Fibroblast of peridontal ligament (primary cell): ENCODE data around the gene ADGRA1.
"Not testable (repeated sequence)": the region's sequence is repeated elsewhere in the genome, so short reads cannot be mapped to it uniquely, and the experiment has no call there.

ENCODE experiments used
- DNase-seq: peaks from one replicate; pipeline ENCODE4 v3.0.0-alpha.2; 2010; ENCODE audit errors: extremely low read depth

The ADGRA1 gene, protein sequence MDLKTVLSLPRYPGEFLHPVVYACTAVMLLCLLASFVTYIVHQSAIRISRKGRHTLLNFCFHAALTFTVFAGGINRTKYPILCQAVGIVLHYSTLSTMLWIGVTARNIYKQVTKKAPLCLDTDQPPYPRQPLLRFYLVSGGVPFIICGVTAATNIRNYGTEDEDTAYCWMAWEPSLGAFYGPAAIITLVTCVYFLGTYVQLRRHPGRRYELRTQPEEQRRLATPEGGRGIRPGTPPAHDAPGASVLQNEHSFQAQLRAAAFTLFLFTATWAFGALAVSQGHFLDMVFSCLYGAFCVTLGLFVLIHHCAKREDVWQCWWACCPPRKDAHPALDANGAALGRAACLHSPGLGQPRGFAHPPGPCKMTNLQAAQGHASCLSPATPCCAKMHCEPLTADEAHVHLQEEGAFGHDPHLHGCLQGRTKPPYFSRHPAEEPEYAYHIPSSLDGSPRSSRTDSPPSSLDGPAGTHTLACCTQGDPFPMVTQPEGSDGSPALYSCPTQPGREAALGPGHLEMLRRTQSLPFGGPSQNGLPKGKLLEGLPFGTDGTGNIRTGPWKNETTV

DNA sequence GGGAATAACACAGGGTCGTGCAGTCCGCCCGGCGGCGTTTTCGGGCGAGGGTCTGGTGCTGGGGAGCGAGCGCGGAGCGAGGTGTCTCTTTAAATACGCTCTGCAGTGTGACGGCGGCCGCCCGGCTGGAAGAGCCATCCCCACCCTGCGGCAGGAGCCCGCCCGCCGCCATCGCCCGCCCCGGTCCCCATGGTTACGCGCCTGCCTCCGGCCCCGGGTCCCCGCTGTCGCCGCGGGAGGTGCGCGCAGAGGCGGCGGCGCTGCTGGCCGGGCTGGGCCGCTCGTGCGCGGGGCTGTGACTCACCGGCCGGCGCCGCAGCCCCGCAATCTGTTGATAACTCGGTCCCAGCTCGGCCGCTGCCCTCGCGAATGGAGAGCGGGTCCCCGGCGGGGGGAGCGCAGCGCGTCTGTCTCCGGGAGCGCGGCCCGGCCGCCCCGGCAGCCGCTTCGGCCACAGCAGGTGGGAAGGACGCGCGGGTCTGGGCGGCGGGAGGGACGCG is at the start of gene ADGRA1:
Gene ADGRA1, plus strand, starts transcription at position 246 of the 500 bp plus-strand sequence. CDS start 986 bp downstream, outside the sequence.
- no peak for DNase-seq

DNA sequence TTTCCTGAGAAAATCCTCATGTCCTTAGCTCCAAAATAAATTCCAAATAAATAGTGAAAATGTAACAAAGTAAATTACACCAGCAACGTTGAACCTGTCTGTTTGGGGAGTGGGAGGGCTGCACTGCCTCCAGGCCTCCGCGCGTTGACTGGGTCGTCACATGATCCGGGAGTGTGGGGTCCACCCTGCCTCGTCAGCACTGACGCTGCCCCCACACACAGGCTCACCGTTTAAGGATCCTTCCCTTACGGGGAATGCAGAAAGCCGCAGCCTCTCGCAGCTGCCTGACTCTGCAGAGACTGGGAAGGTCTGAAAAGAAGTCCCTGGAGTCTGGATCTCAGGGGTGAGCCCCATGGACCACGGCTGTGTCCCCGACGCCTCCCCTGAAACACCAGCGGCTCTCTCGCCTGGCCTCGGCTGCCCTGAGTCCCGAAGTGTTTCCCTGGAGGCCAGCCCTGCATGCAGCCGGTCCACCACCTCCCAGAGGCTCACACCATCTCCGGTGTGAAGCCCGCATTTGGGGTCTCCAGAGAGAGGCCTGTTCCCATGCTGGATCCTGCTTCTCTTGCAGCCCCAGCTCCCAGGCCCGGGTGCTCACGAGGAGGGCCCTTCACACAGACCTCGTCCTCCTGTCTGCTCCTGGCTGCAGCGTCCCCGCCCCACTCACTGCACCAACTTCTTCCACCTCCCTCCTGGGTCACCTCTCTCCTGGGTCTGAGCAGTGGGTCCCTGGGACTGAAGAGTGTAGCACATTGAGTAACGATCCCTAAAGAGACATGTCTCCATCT is 49.5 kb upstream of the ADGRA1 start:
- DNase-seq = no peak

DNA sequence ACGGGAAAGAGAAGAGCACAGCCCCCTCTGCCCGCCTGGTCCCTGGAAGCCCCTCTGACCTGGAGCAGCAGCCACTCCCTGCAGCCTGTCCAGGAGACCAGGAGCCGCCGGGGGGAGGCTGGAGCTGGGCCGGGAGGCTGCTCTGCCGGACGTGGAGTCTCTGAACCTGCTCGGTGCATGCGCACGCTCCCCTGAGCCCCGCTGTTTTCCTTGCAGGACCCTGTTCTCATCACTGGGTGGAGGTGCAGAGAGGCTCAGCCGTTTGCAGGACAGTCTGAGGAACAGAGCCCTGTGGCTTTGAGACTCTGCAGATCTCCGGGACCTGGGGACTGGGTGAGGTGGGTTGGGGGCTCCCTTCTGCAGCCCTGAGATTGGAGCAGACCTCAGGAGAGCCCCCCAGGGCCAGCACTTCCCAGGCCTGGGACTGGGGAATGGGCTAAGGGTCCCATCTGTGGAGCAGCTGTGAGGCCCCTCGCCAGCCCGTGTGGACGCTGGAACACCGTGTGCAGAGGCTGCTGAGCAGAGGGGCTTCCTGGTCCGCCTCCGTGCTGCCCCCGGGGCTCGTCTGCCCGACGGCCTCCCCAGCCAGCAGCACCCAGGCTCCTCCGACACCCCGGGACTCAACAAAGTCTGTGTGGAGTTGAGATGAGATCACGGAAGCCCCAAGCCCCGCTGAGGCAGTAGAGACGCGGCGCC is 48.5 kb upstream of the ADGRA1 start:
- no peak for DNase-seq

DNA sequence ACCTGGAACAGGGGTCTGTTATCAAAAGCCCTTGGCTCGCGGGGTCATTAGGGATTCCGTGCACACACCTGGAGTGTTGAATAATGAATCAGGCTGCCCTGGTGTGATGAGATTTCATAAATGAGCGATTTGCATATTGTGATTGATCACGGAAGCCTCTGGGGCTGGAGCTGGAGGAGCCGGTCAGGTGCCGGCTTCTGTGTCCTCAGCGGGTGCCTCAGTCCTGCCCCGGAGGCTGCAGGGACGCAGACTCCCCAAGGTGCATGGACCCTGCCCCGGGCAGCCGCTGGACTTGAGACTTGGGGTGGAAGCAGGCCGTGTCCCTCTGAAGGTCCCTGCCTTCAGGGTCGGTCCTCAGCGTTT is 47.9 kb upstream of the ADGRA1 start:
- no peak for DNase-seq

DNA sequence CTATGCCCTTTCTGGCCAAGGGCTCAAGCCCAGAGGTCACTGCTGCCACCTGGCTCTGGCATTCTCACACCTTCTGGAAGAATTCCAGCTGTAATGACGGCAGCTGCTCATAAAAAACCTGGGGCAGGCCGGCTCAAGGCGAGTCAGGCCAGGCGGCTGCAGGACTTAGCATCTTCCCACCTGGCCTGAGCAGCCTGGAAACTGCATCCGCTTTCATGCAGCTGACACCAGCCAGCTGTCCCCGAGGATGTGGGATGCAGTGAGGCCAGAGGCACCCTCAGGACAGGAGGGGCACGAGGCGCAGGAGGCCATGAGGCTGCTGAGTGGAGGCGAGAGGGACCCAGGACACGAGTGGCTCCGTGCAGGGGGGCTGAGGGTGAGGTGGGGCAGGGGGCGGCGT is 47.5 kb upstream of the ADGRA1 start:
- DNase-seq = no peak

DNA sequence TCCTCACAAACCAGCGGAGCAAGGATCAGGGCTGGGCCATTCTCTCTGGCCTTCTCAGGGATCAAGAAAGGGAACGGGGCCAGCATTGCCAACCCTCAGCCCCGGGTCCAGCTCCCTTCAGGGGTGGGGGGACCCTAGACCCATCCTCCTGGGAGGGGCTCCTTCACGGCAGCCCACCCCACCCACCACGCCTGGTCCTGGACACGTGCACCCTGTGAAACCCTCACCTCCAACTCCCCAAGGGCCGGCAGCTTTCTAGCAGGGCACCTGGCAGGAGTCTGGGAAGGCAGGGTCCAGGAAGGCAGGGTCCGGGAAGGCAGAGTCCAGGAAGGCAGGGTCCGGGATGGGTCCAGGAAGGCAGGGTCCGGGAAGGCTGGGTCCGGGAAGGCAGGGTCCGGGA is 46.6 kb upstream of the ADGRA1 start:
- no peak for DNase-seq

DNA sequence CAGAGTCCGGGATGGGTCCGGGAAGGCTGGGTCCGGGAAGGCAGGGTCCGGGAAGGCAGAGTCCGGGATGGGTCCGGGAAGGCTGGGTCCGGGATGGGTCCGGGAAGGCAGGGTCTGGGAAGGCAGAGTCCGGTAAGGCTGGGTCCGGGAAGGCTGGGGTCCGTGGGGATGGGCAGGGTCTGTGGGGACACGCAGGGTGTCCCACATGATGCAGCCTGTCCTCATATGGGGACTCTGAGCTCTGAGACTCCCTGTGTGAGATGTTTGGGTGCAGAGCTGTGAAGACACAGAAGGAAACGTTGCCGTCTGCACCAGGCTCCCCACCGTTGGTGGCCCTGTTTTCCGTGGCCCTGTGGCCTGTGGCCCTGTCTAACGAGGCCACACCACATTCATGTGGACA is 45.7 kb upstream of the ADGRA1 start:
- DNase-seq = no peak

DNA sequence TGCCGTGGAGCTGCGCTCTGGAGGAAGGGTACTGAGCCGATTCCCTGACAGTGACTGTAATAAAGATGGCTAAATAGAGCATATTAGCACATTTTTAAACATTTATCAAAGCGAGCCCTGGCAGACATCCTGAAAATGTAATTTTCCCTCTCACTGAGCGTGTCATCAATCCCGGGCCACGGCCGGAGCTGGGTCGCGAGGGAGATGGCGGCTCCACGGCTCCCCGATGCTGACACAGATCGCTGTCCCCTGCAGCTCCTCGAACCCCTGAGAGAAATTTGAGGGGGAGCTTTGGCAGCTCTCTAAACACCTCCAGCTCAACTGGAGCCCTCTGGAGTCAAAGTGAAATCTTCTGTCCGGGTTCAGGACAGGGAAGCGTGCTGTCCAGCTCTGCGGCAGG is 44.9 kb upstream of the ADGRA1 start:
- DNase-seq = no peak

DNA sequence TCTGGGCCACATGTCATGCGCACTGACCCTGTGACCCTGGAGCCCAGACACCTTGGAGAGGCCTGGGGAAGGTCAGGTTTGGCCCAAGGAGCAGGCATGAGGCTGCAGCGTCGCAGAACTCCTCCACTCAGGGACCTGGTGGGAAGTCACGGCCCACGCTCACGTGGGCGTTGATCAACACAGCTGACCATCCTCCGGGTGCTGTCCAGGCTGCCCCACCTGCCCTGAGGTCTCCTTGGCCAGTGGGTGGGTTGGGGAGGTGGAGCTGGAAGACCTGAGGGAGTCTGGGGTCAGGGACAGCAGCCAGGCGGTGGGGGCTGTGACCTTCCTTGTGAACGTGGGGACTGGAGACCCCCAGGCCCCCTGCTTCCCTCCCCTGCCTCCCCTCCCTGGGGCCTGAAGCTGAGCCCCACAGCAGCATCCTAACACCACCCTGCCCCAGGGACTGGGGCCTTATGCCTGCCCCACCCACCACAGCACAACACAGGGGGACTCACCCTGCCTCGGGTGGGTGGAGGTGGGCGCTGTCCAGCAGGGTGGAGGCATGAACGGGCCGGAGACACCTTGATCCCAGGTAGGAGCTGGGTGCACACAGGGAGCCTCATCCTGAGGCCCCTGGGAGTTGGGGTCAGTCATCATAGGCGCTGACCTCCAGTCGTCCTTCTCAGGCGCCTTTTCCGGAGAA is 44.0 kb upstream of the ADGRA1 start:
- DNase-seq = no peak

DNA sequence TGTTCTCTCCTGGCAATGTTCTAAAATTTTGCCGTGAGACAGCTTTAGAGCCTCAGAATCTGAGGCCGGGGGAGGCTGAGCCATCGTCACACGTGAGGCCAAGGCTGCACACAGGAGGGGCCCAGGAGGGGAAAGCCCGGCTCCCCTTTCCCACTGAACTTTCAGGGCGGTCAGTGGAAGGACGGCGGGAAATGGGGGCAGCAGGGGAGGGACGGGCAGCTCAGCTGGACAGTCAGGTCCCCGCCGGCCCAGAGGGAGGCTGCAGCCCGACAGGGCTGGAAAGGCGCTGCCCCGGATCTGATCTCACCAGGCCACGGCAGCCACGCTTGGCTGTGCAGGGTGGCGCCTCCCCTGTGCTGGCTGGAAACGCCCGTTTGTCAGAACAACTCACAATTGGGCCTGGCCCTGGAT is 43.3 kb upstream of the ADGRA1 start:
- no peak for DNase-seq

DNA sequence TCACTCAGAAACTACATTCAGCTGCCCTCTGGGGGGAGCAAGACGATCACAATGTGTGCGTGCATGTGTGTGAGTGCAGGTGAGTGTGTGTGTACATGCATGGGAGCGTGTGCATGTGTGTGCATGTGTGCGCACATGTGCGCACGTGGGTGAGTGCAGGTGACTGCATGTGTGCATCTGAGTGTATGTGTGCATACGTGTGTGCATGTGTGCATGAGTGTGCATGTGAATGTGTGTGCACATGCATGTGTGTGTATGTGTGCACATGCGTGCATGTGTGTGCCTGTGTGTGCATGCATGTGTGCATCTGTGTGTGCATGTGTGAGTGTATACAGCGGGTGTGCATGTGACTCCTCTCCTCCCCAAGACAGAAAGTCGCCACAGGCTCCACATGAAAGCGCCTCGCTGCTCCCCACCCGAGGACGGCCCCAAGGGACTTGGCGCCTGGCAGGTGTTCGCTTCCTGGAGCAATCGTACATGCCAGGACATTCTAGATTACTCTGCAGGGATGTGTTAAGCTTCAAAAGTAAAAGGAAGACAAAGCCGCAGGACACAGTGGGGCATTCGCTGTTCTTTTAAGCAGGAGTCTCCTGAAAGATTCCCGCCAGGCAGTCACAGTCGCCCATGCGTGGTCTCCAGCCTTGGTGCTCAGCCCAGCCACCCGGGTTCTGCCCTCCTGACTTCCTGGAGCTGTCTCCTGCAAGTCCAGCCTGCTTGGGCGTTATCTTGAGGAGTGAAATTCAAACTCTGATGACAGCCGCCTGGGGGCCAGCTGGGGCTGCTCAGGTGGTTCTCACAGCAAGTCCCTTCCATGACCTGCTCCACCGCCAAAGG is 42.0 kb upstream of the ADGRA1 start:
- no peak for DNase-seq

DNA sequence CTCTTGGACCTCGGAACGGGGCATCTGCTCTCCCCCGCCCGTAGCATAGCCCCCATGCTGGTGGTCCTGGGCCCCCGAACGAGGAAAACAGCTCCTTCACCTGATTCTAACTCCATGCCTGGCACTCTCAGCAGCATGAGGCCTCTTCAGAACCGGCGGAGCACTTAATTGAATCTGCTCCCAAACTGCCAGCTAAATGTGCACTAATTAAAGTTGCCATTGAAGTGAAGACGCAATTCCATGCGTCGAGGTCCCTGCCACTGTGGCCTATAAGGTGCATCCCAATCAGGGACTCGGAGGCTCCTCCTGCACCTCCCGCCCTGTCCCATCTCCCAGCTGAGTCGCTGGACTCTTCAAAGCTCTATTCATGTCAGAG is 41.3 kb upstream of the ADGRA1 start:
- DNase-seq = no peak

DNA sequence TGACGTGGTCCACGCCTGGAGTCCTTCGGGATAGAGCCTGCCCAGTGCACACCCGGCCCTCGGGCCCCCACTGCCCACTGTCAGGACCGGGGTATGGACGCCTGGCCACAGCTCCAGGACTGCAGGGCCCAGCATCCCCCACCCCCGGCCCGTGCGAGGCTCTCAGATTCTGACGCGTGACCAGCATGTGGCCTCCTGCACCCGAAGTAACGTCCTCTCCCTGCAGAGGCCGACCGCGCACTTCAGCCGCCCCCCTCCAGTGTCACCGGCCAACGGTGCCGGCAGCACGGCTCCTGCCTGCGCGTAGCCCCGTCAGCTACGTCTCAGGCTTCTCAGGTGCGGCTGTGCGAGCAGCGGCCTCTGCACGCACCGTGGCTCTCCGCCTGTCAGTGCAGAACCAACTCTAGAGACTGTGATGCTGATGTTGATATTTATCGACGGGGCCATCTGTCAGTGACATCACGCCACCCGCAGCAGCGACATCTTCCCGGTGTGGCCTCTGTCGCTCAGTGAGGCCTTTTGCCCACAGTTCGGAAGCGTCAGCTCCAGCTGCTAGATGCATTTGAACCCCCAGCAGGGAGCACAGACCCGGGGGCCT is 40.1 kb upstream of the ADGRA1 start:
- DNase-seq = no peak

DNA sequence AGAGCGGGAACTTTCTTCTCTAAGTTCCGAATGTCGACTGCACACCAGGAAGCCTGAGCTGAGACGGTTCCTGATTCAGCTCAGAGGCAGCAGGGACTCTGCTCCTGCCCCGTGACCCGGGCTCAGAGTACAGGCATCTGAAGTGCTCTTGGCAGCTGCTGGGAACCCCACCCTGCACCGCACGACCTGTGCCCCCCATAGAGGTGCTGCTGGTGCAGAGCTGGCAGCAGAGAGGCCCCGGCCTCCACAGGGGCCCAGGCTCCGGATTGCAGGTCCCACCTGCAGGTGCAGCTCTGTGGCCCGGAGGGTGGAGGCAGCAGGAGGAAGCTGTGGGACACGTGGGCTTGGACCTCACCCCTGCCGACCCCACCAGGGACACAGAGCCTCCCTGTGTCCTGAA is 39.5 kb upstream of the ADGRA1 start:
- DNase-seq = no peak

DNA sequence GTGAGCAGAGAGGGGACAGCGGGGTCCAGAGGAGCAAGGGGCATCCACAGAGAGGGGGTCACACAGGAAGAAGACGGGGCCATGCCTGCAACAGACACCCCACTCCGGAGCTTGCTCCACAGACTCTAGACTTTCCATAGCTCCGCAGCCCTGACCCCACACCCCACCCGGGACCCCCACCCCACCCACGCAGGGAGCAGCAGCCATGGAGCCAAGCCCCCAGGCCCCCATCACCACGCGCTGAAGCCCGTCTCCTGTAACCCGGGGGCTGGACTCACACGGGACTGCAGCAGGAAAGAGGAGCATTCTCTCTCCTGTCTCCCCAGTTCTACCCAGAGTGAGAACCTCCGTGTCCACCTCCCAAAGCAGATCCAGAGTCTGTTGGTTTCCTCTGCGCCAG is 38.8 kb upstream of the ADGRA1 start:
- no peak for DNase-seq

DNA sequence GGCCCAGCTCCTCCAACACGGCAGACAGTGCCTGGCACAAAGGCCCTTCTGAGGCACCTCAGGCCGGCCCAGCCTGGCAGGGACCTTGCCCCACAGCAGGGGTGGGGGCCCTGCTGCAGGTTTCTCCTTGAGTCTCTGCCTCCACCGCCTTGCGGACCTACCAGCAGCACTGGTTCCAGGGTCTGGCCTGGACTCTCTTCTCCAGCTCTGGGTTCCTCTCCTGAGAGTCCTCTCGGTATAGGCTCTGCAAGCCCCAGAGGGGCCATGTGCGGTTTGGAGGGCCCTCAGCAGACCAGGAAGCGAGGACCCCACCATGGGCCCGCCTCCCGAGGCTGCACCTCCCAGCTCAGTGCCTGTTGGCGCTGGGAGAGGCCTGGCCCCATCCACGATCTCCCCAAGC is 38.1 kb upstream of the ADGRA1 start:
- no peak for DNase-seq

DNA sequence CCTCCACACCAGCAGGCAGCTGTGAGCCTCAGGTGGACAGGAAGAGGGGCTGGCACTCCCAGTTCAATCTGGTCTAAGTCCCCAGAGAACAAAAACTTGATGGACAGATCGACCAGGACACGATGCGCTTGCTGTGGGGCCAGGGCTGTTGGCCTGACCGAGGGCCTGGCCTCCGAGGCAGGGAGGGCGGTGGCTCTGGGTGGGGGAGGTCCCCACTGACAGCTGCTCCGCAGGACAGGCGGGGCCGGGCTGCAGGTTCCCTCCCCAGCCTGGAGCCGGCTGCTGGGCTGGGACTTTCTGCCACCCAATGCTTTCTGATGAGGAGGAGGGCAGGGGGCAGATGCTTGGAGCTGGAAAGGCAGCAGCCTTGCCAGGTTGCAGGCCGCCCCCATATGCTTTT is 37.4 kb upstream of the ADGRA1 start:
- DNase-seq = no peak

DNA sequence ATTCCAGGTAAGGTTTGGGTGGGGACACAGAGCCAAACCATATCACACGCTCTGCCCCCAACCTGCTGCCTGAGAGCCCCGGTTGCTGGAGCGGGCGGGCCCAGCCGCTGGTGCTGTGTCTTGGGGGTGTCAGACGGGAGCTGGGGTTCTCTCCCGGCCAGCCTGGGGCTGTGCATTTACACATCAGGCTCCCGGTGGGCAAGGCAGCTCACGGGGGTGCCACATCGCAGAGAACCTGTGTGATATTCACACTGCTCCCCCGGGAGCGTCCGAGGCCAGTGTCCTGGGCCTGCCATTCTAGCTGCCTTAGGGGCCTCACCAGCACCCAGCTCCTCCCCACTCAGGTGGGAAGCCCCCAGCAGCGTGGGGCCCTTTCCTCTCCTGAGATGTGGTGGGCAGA is 35.6 kb upstream of the ADGRA1 start:
- no peak for DNase-seq

DNA sequence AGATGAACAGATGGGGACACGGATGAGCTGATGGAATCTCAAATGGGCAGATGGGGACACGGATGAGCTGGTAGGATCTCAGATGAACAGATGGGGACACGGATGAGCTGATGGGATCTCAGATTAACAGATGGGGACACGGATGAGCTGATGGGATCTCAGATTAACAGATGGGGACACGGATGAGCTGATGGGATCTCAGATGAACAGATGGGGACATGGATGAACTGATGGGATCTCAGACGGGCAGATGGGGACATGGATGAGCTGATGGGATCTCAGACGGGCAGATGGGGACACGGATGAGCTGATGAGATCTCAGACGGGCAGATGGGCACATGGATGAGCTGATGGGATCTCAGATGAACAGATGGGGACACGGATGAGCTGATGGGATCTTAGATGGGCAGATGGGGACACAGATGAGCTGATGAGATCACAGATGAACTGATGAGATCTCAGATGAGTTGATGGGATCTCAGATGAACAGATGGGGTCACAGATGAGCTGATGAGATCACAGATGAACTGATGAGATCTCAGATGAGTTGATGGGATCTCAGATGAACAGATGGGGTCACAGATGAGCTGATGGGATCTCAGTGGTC is 34.1 kb upstream of the ADGRA1 start:
- not testable (repeated sequence) for DNase-seq

DNA sequence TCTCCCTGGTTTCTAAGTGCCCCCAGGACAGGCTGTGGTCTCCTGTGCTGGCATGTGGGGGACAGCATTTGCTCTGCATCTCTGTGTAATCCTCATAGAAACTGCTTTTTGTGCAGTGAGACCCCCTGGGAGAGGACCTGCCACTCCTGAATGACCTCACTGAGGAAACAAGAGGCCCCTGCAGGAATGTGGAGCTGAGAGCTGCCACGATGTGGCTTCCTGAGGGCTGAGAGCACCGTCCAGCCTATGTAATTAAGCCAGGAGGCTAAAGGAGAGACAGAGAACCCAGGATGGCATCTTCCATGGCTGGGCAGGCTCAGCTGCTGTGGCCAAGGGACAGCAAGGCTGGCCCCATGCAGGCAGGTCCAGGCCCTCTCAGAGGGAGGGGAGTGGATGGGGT is 32.3 kb upstream of the ADGRA1 start:
- no peak for DNase-seq
